ENCODE data around the gene NFASC.

DNA sequence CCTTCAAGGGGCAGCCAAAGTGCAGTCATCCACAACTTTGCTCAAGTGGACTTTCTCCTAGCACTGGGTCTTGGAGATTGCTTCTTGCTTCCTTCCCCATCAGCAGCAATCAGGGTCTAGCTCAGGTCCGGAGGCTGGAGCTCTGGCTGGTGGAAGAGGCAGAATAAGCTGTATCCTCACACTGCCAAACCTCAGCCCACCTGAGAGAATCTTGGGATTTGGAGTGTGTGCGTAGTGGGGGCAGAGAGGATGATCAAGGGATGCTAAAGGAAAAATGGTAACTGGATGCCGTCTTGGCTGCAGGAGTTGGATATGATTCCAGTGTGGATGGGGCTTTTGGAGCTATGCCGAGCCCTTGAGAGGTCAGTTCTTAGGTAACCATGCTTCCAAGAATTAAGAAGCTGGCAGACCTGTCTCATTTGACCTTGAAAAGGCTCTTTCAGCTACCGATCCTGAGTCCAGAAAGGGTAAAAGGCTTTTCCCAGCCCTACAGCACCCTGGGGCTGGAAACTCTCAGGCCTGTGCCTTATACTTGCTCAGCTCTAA lies 4.5 kb upstream of the NFASC start:
- TF ChIP-seq CTCF (IDR thresholded peaks at IDR 0.05; ENCODE audit: insufficient read depth, low read length, poor library complexity, severe bottlenecking): no peak
- TF ChIP-seq EZH2phosphoT487 (conservative IDR thresholded peaks at IDR 0.05; ENCODE audit: low read length): no peak

Data from SU-DHL-6 (cell line).